Measurements from ENCODE around the gene KIF2C.
"Not testable (repeated sequence)": the region's sequence is repeated elsewhere in the genome, so short reads cannot be mapped to it uniquely, and the experiment has no call there.

The KIF2C gene

DNA sequence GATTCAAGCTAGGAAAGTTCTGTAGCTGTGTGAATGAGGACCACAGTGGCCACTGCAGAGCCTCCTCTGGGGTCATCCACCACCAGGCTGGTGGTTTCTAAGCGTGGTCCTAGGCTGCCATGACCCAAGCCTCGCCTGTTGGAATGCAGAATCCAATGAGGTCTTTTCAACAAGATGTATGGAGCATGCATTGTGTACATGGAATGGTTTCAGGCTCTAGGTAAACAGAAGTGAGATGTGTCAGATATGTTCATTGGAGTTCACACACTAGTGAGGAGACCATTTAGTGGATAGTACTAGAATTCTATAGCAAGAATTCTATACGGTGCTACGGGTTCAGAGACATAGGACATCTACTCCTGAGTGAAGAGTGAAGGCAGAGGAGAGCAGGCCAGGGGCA, 19.4 kb upstream of the KIF2C start:
- DNase-seq, result no peak

DNA sequence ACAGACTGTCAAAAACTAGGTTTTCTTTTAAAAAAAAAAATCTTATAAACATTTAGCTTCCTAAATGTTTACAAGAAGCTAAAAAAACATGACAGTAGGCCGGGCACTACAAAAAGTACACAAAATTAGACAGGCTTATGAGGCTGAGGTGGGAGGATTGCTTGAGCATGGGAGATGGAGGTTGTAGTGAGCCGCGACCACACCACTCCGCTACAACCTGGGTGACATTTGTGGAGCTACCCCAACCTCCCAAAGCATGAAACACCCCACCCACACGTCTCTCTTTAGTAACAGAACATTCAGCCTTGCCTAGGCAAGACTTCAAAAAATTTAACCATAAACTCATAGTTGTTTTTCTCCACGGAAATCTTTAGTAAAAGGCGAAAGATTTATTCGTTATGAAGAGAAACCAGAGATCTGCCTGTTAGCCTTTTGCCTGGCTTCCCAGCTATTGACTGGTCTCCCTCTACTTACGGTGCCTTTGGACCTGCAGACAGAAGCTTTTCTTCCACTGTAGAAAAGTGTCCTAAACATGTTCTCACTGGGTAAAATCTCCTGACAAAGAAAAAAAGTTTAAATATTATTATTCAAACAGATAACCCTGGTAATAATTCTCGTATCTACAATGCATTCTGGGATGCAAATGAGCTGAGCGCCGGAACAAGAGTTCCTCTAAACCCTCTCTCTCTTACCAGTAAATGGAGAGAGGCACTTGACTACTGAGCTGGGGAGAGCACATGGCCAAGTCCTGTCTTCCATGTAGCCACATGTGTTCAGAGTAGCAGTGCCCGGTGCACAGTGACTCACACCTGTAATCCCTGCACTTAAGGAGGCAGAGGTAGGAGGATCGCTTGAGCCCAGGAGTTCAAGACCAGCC, 17.9 kb upstream of the KIF2C start:
- peak; percentile 91 for DNase-seq

DNA sequence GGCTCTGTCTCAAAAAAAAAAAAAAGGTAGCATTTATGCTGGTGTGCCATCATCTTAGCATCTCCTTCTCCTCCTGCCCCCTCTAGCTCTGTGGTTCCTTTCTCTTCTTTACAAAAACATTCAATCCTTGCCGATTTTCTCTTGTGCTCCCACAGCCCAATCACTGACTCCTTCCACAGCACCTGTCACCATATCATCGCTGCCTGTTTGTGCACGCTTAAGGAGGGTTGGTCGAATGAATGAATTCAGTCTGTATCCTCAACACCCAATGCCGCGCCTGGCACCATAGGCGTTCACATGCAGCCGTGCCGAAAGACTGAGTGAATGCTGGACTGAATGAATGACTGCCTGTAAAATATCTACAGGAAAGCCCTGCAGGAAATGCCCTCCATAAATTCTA, 16.6 kb upstream of the KIF2C start:
- peak; percentile 56 for DNase-seq

DNA sequence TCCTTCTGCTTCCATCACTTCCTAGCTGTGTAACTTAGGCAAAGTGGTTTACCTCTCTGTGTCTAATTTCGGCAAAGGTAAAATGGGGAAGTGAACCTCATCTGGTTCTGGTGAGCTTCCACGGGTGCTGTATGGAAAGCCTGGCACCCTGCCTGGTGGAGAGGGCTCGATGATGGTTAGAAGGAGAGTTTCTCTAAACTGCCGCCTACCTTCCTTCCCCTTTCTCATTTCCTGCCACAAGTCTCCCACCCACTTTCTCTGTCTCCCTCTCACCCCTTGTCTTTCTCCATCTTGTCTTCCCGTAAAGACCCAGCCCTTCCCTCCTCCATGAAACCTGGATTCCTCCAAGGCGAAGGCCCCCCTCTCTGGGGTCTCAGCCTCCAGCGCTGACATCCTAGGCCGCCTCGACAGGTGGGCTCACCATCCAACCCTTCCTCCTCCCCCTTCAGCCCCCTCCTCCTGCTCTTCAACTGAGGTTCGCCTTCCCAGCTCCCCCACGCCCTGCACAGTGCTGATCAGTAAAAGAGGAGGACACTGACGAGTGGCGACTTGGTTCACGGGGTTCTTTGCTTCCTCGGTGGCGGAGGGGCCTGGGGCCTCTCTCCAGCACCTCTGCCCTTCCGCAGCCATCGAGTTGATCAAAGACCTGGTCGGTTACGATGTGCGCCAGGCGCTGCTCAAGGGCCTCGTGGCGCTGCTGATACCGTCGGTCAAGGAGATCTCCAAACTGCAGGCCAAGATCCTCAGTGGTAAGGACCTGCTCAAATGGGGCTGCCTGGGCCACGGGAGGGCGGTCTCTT, 15.9 kb upstream of the KIF2C start:
- DNase-seq, result peak; percentile 77

GRCh38 chr1:44724296-44724954, 15.2 kb upstream of the KIF2C start:
- DNase-seq, result no peak

- no peak for DNase-seq
These were observed 14.5 kb upstream of the KIF2C start for GRCh38 chr1:44724955-44725698.

DNA sequence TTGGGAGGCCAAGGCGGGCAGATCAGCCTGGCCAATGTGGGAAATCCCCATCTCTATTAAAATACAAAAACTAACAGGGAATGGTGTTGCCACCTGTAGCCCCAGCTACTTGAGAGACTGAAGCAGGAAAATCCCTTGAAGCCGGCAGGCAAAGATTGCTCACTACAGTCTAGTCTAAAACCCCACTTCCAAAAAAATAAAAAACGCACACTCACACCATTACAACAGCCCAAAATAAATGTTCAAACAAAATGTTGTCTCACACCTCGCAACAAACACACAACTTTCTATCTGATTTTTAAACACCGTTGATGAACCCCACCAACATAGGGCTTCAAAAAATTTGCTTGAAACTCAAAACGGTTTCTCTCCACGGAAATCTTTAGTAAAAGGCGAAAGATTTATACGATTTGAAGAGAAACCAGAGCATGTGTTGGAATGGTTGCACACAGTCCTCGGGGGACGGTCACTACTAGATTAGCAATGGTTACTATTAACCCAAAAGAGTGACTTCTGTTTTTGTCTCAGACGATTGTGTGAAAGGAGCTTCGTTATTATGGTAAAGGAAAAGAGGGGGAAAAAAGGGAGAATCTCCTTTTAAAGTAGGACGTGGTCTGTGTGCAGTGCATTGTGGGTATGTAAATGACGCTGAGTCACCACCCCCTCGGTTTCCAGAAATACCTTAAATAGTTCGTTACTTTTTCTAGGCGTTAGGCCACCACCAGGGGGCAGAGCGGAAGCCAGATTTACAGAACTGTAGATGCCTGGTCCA, 8.7 kb upstream of the KIF2C start, which contains the start of gene RNU5D-1:
RNU5D-1 (minus strand) TSS at position 430 of the 772 bp plus-strand sequence.
- DNase-seq, result peak; percentile 98

DNA sequence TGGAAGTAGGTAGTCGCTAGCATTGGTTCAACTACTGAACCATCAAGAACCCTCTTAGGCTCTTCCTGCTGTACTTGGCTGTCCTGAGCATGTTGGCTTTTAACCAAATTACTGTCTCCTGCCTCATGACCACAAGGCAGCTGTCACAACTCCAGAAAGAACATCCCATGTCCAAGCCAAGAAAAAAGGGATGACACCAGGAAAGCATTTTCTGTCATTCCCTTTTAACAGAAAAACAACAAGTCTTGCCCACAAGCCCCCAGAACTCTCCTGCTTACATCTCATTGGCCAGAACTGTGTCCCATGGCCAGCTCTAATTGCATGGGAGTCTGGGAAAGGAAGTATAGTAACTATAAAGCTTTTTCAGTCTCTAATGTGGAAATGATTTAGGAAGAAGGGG, 6.3 kb upstream of the KIF2C start:
- no peak for DNase-seq

GRCh38 chr1:44733784-44734183, 5.9 kb upstream of the KIF2C start:
- DNase-seq, result no peak

DNA sequence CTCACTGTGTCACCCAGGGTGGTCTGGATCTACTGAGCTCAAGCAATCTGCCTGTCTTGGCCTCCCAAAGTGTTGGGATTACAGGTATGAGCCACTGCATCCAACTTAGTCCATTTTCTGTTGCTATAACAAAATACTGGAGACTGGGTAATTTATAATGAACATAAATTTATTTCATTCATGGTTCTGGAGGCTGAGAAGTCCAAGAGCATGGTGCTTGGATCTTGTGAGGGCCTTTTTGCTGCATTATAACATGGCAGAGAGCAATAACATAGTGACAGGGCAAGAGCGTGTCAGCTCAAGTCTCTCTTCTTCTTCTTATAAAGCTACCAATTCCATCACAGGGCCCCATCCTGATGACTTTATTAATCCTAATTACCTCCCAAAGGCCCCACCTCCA, 3.6 kb upstream of the KIF2C start:
- no peak for DNase-seq

- not testable (repeated sequence) for DNase-seq
These were observed 707 bp upstream of the KIF2C start for GRCh38 chr1:44738953-44739306.

DNA sequence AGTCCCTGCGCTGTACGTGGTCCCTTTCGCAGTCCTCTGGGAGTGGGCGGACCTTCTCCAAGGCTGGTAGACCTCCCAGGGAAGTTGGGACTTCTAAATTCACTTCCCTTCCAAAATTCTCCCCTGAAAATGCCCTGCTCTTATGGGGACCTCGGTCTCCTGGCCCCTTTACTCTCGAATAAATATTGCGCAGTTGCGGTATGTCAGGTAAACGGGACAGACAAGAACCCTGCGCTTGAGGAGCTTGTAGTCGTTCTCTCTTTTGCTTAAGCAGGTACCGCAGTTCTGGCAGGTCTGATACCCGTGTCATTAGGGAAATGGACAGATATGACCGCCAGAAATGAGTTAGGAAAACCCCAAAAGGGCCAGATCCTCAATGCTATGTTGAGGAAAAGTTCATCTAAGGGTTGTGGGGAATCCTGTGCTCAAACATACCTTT, 561 bp downstream of the KIF2C start:
- DNase-seq, result no peak

GRCh38 chr1:44743211-44743610, 3.6 kb downstream of the KIF2C start:
- no peak for DNase-seq

GRCh38 chr1:44747878-44748277, 8.2 kb downstream of the KIF2C start:
- DNase-seq, result no peak

- DNase-seq, result no peak
These were observed 17.8 kb downstream of the KIF2C start for GRCh38 chr1:44757420-44757819.

- DNase-seq, result no peak
These were observed 19.4 kb downstream of the KIF2C start for GRCh38 chr1:44759077-44759476.

DNA sequence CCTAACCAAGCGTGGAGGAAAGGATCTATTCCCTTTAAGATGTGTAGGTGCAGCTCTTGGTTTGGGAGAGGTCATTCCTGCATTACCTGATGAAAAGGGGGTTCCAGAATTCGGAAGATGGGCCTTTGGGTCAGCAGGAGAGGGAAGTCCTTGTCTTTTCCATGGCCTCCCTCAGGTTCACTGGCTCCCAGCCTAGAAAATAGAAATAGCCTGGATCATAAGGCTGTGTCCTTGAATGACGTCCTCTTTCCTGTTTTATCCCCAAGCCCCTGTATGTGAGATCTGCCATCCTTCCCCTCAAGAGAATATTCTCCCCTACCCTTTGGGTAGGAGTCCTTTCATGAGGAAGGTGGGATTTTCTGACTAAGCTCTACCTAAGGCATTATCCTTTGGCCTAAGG, 21.2 kb downstream of the KIF2C start:
- no peak for DNase-seq

- not testable (repeated sequence) for DNase-seq
These were observed 26.8 kb downstream of the KIF2C start for GRCh38 chr1:44766421-44766820.

DNA sequence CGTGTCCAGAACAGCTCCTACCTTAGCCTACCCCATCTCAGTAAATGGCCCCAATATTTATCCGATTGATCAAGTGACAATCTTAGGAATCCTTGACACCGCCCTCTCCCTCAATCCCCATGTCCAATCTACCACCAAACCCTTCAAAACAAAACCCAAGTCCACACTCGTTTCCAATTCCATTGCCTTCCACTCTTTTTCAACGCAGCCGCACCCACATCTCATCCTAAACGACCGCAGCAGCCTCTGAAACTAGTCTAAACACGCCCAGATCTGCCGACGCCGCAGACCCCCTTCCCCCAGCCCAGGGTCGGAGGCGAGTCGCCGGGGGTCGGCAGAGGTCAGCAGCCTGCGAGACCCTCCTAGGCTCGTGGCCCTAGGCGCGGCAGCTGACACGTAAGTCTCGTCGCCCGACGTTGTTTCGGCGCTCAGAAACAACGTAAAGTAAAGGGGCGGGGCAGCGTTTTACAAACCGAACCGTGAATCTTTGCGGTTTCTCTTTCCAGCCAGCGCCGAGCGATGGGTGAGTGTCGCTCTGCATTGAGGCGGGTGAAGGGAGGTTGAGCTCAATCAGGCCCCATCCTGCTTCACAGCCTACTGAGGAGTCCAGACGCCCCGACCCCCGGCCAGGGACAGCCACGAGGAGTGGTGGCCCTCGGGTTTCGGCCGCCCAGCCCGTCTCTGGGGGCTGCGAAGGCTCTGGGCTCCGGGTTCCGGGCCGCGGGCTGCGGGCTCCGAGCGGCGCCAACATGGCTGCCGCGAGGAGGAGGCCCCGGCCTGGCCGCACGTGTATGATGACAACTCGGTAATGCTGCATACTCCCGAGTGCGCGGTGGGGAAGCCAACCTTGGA, 35.7 kb downstream of the KIF2C start, which contains the start of gene RPS8:
RPS8 (plus strand) TSS at position 463 of the 852 bp plus-strand sequence; CDS start at position 520, 57 bp downstream.
- DNase-seq, result peak; percentile 94

GRCh38 chr1:44775930-44776729, 36.5 kb downstream of the KIF2C start:
- DNase-seq, result peak; percentile 52

Measured in activated CD4-positive, alpha-beta T cell treated with anti-CD3 and anti-CD28 coated beads for 48 hours (primary cell).